GM18499 (cell line): ENCODE measurements around the gene KRTAP25-1.

ENCODE experiments used
- ATAC-seq: cut with Tn5 transposase; IDR thresholded peaks from one replicate; pipeline ENCODE4 v1.9.1; 2021; ENCODE audit warnings: moderate number of reproducible peaks; ENCODE audit not compliant: insufficient read depth, unreplicated experiment

KRTAP25-1 gene

DNA sequence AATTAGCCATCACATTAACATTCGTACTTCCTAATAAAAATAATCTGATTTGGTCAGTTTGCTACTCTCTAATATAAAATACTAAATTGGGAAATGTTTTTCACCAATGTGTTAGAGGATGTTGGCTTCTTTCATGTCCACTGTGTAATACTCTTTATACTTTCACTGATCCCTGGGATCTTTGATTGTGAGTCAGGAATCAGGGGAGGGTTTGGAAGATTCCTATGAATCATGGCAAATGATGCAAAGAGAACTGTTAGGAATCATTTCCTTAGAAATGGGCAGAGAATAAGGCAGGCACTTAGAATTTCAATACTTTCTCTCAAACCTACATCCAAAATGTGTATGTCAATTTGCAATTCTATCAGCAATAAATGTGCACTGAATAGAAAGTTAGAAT, 37.5 kb downstream of the KRTAP25-1 start:
- ATAC-seq: no peak

DNA sequence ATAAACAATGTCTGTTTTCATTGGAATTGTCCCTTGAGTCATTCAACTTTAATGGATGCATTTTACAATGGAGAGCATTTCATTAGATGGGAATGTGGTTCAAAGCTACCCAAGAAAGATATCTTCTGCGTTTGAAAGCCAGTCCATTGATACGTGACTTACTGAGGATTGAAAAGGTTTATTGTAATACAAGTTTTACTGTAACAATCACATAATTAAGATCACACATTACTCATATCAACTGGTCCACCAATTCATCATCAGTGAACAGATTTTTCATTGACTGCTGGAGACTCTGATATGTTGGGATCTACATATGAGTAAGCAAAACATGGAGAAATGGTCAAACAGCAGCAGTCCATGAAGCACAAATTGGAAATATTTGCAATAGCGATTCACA, 39.4 kb downstream of the KRTAP25-1 start:
- ATAC-seq: no peak

DNA sequence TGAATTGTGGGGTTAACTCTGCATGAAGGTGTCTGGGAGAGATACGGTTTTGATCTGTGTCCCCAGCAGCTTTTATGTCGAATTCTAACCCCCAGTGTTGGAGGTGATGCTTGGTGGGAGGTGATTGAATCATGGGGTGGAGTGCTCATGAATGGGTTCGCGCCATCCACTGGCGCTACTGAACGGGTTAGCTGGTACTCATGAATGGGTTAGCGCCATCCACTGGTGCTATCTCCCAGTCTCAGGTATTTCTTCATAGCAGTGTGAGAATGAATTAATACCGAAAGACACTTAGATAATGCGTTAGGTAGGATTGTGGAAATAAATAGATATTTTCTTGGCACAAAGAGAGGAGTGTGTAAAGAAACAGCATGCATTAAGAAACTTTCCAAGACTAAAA, 40.5 kb downstream of the KRTAP25-1 start:
- ATAC-seq: no peak

DNA sequence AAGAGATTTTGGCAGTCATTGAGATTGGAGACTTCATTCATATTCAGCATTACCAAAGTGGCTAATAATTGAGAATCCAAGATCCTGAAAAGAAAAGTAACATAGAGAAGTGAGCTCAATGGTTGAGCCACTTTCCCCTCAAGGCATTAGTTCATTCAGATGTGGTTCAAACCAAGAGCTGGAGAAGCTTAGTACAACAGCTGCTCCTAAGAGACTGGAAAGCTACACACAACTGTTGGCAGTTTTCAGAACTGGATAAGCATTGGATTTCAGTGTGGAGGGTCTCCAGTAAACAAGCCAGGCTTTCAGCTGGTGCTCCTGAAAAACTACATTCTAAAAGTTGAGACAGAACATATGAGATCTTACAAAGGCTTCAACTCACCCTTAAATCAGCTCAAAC, 44.3 kb downstream of the KRTAP25-1 start:
- ATAC-seq: no peak

DNA sequence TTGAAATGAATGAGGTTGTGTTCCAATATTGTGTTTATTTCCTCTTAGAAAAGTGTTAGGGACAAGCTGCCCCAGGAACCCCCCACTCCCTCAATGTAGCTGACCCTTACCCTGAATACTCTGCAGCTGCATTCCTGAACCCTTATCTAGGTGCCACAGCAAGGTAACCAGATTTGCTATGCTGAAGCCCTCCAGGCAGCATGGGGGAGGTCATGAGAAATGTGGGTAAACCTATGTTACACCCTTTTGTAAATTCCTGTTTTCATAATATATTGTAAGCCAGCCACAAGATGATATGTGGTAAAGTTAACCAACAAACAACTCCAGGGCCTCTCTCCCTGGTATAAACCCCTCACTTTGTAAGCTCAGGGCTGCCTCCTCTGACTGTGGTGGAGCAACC, 45.6 kb downstream of the KRTAP25-1 start:
- no peak for ATAC-seq

DNA sequence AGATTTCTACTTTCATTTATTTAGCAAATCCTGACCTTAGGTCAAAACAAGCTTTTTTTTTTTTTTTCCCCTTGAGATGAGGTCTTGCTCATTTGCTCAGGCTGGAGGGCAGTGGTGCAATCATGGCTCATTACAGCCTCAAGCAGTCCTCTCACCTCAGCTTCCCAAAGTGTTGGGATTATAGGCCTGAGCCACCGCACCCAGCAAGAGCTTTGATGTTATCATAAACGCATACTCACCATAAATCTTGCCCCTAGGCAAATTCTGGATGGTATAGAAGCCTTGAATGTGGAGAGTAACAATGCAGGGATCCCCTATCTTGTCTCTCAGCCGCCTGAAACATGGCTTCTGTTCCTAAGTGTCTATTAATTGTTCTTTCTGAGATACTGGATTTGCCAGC, 48.7 kb downstream of the KRTAP25-1 start:
- ATAC-seq: no peak
